ENCODE measurements around the gene HMGB4. TPM values are rescaled to one million over a fixed set of nuclear protein-coding genes. Genes with fewer than 3 reads are reported as not detected.

HMGB4 gene
- polyA plus RNA-seq, 1 of the 3 experiments (the other 2 are of a cell fraction), result not detected

- H3K4me3 ChIP-seq (ENCODE audit: low read depth in 2 of 2, low read length in 1 of 2), result no peak overlapping the region
- no peaks in the 10 kb centered on the region for H4K20me1 ChIP-seq (ENCODE audit: insufficient read depth)
- H3K79me2 ChIP-seq (ENCODE audit: insufficient read depth), result no peaks in the 10 kb centered on the region
- no peak overlapping the region for H3K4me2 ChIP-seq
- H3K9ac ChIP-seq, result no peak overlapping the region
- ChIA-PET POLR2A (no interaction called here), CTCF (interaction anchor here (0.6 to 1.9 kb wide), 3 partner anchors 11 to 312 kb away, joined by 3 to 6 read pairs (median 3); no protein-coding TSS in a partner anchor)
- no peak for DNase-seq
- no peak overlapping the region for H2AFZ ChIP-seq (ENCODE audit: low read depth)
- H3K27me3 ChIP-seq (ENCODE audit: insufficient read depth), result no peaks in the 10 kb centered on the region
- H3K36me3 ChIP-seq (replicated peaks in 1 of 2; ENCODE audit: control insufficient read depth in 1 of 2, insufficient read depth in 2 of 2, low read length in 1 of 2), result no peaks in the 10 kb centered on the region
- no peaks in the 10 kb centered on the region for H3K9me2 ChIP-seq
- no peaks in the 10 kb centered on the region for H3K9me3 ChIP-seq
- no peaks in the 10 kb centered on the region for H3F3A ChIP-seq (replicated peaks; ENCODE audit: insufficient read depth)
- TF ChIP-seq IRF3 (IDR thresholded peaks at IDR 0.05; ENCODE audit: low read depth, low read length), result no peak
- no peak for TF ChIP-seq POLR2AphosphoS5 (IDR thresholded peaks at IDR 0.05; ENCODE audit: low read depth, low read length)
- TF ChIP-seq EP300 (IDR thresholded peaks at IDR 0.05; ENCODE audit: borderline replicate concordance in 1 of 2, low read depth in 1 of 2, low read length in 1 of 2), result no peak
- TF ChIP-seq TCF12 (IDR thresholded peaks at IDR 0.05), result no peak
- TF ChIP-seq RCOR1 (IDR thresholded peaks at IDR 0.05; ENCODE audit: low read length), result no peak
- TF ChIP-seq FOSL2 (IDR thresholded peaks at IDR 0.05; ENCODE audit: borderline replicate concordance, low read depth), result no peak
- TF ChIP-seq TAF1 (IDR thresholded peaks at IDR 0.05; ENCODE audit: borderline replicate concordance, low read depth, low read length), result no peak
- TF ChIP-seq NRF1 (IDR thresholded peaks at IDR 0.05; ENCODE audit: low read depth, low read length), result no peak
- TF ChIP-seq SMC3 (IDR thresholded peaks at IDR 0.05; ENCODE audit: low read depth, low read length), result no peak
- no peak for TF ChIP-seq MXI1 (IDR thresholded peaks at IDR 0.05; ENCODE audit: low read depth, low read length)
- no peak for TF ChIP-seq ZBTB33 (IDR thresholded peaks at IDR 0.05; ENCODE audit: borderline replicate concordance, low read depth)
- TF ChIP-seq ELF1 (IDR thresholded peaks at IDR 0.05), result no peak
- peaks cover 0 to 11% of the 10 kb centered on the region in 2 experiments; a peak in 2 of 4 replicates for H3K4me1 ChIP-seq (ENCODE audit: control insufficient read depth in 1 of 2, insufficient read depth in 2 of 2, low read depth in 1 of 2, low read length in 1 of 2)
- H3K27ac ChIP-seq (ENCODE audit: low read depth in 2 of 2, low read length in 1 of 2), result no peak overlapping the region
- 37% methylated on average over 1 of the region's 1 CpG for WGBS (ENCODE audit: low lambda C conversion rate)
Measured at GRCh38 chr1:33850481-33850880, 13.4 kb upstream of the HMGB4 start.

- Histone ChIP-seq H3F3A (replicated peaks; ENCODE audit: insufficient read depth) (no peaks in the 10 kb centered on the region), H3K4me2 (no peak overlapping the region), H3K9me3 (no peaks in the 10 kb centered on the region), H3K36me3 (replicated peaks in 1 of 2; ENCODE audit: control insufficient read depth in 1 of 2, insufficient read depth in 2 of 2, low read length in 1 of 2) (no peaks in the 10 kb centered on the region), H3K9ac (no peak overlapping the region), H4K20me1 (ENCODE audit: insufficient read depth) (no peaks in the 10 kb centered on the region), H3K79me2 (ENCODE audit: insufficient read depth) (no peaks in the 10 kb centered on the region), H3K9me2 (no peaks in the 10 kb centered on the region), H3K4me1 (ENCODE audit: control insufficient read depth in 1 of 2, insufficient read depth in 2 of 2, low read depth in 1 of 2, low read length in 1 of 2) (peaks cover 0 to 11% of the 10 kb centered on the region in 2 experiments; a peak in 2 of 4 replicates), H3K4me3 (ENCODE audit: low read depth in 2 of 2, low read length in 1 of 2) (no peak overlapping the region), H3K27ac (ENCODE audit: low read depth in 2 of 2, low read length in 1 of 2) (no peak overlapping the region), H2AFZ (ENCODE audit: low read depth) (no peak overlapping the region), H3K27me3 (ENCODE audit: insufficient read depth) (no peaks in the 10 kb centered on the region)
- DNase-seq, result no peak
- ChIA-PET CTCF (no interaction called here), POLR2A (no interaction called here)
- TF ChIP-seq YY1 (IDR thresholded peaks at IDR 0.05; ENCODE audit: low read depth) (no peak), MEF2A (IDR thresholded peaks at IDR 0.05; ENCODE audit: borderline replicate concordance, low read depth) (no peak), ELF1 (IDR thresholded peaks at IDR 0.05) (no peak), TCF12 (IDR thresholded peaks at IDR 0.05) (no peak), USF1 (IDR thresholded peaks at IDR 0.05; ENCODE audit: borderline replicate concordance, low read depth) (no peak), NFIC (IDR thresholded peaks at IDR 0.05; ENCODE audit: borderline replicate concordance) (no peak), JUND (IDR thresholded peaks at IDR 0.05) (no peak), REST (IDR thresholded peaks at IDR 0.05; ENCODE audit: low read depth, low read length) (no peak), USF2 (IDR thresholded peaks at IDR 0.05; ENCODE audit: borderline replicate concordance, low read depth, low read length) (no peak), TAF1 (IDR thresholded peaks at IDR 0.05; ENCODE audit: borderline replicate concordance, low read depth, low read length) (no peak), EZH2phosphoT487 (IDR thresholded peaks at IDR 0.05; ENCODE audit: borderline replicate concordance, low read depth) (no peak), TEAD4 (IDR thresholded peaks at IDR 0.05; ENCODE audit: borderline replicate concordance, insufficient read depth) (no peak)
Measured at GRCh38 chr1:33852711-33853110, 11.2 kb upstream of the HMGB4 start.

All from SK-N-SH (cell line).